ENCODE results near the gene B9D1. TPM values are rescaled to one million over a fixed set of nuclear protein-coding genes. Genes with fewer than 3 reads are reported as not detected.

Gene B9D1
- total RNA-seq, 4 donors from 2014 or later: 4.6 to 25.1 (median 10.5) TPM

DNA sequence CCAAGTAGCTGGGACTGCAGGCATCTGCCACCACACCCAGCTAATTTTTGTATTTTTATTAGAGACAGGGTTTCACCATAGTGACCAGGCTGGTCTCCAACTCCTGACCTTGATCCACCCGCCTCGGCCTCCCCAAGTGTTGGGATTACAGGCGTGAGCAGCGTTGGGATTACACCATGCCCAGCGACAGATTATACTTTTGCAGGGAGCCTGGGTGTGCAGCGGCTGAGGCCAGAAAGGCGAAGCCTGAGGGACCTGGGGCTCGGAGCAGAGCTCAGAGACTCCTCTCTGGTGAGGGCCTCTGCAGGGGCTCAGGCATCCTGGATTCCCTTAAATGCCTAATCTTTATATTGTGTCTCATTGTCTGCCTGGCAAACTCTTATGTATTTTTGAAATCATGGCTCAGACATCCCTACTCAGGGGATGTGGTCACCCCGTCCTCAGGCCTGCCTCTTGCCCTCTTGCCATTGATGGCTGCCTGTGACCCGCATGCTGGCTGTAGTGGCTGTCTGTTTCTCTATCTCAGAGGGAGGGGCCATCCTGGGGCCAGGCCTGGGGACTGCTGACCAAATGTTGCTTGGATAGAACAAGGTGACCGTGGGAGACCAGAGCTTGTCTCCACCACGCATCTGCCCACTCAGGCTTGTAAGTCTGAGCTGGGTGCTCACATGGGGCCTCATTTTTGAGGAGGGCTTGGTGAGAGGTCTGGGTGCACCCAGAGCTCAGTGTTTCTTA is 42.6 kb downstream of the B9D1 start:
- TF ChIP-seq, protein P1, sequence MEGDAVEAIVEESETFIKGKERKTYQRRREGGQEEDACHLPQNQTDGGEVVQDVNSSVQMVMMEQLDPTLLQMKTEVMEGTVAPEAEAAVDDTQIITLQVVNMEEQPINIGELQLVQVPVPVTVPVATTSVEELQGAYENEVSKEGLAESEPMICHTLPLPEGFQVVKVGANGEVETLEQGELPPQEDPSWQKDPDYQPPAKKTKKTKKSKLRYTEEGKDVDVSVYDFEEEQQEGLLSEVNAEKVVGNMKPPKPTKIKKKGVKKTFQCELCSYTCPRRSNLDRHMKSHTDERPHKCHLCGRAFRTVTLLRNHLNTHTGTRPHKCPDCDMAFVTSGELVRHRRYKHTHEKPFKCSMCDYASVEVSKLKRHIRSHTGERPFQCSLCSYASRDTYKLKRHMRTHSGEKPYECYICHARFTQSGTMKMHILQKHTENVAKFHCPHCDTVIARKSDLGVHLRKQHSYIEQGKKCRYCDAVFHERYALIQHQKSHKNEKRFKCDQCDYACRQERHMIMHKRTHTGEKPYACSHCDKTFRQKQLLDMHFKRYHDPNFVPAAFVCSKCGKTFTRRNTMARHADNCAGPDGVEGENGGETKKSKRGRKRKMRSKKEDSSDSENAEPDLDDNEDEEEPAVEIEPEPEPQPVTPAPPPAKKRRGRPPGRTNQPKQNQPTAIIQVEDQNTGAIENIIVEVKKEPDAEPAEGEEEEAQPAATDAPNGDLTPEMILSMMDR (IDR thresholded peaks at IDR 0.05; ENCODE audit: low read depth): no peak

DNA sequence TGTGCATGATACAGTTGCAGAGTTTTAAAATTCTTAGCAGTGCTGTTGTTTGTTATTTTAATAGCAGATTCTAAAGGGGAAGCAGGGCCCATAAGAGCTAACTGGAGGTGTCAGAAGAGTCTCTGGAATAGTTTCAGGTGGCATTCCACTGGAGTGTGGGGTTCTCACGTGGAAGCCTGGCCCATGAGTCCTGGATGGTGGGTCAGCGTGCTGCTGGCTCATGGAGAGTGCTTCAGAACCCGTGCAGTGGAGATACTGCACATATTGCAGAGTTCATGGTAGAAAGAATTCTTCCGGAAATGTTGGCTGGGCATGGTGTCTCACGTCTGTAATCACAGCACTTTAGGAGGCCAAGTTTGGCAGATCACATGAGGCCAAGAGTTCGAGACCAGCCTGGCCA is 43.9 kb downstream of the B9D1 start:
- TF ChIP-seq, protein P1 (IDR thresholded peaks at IDR 0.05; ENCODE audit: low read depth): no peak

DNA sequence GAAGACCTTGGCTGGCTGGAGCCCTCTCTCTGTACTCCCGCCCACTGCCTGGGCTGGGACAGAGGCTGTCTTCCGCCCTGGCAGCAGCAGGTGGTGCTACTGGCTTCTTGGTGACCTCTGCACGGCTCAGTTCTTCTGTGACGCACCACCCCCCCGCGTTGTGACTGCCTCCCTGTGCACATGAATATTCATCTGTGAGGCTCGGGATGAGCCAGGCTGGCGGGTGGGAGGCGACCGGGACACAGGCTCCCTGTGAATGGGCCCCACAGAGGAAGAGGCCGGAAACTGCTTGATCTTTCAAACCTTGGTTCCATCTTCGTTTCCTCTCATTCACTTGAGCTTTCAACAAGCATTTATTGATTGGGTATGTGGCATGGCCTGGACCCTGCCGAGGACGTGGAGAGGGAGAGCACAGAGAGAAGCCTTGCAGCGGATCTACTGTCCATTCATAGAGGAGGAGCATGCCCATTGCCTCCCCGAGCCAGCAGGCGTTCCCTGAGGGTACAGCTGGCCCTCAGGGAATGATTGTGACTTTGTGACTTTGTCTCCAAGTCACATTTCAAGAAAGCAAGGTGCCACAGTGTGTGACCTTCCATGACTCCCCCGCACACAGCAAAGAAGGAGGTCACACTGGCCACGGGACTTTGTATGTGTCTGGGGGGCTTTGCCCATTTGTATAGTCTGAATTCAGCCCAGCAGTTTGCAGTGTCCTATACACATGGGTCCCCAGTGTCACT is 45.0 kb downstream of the B9D1 start:
- TF ChIP-seq, protein P1 (IDR thresholded peaks at IDR 0.05; ENCODE audit: low read depth): no peak

DNA sequence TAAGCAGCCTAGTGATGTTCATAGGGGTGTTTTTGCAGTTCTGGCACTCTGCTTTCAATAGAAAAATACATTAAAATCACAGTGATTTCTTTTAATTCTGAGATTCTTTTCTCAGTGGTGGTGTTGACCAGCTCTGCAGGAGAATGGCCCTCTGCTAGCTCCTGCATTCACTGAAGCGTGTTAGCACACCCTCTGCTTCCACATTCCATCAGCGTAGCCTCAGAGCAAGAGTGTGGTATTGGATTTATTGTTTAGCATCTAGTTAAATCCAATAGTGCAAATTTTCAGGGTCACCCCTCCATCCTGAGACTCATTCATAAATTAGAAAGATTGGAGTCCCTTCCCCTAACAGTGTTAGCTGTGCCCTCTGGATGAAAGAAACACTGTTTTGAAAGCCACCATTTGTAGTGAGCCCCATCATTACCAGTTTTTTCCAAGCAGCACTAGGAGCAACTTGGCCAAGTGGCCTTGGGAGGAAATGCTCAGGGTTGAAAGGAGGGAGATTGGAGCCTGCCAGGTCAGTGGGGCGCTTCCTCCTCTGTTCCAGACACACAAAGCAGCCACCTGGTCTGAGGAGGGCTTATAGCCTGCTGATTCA is 45.7 kb downstream of the B9D1 start:
- TF ChIP-seq, protein P1 (IDR thresholded peaks at IDR 0.05; ENCODE audit: low read depth): no peak

DNA sequence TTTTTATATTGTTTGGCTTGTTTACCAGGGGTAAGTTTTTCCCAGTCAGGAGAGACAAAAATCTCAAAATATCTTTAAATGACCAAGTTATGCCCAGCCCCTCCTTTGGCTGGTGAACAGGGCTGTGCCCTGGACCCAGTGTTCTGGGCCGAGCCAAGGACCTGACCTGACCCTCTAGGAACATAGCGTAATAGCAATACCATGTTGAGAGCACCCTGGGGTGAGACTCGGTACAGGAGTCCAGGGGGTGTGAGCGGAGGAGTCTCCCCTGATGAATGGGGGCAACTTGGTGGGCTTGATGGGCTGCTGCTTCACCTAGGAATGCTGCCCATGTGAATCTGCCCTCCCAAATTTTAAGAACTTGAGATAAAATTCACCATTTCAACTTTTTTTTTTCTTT is 47.4 kb downstream of the B9D1 start:
- TF ChIP-seq, protein P1 (IDR thresholded peaks at IDR 0.05; ENCODE audit: low read depth): no peak

DNA sequence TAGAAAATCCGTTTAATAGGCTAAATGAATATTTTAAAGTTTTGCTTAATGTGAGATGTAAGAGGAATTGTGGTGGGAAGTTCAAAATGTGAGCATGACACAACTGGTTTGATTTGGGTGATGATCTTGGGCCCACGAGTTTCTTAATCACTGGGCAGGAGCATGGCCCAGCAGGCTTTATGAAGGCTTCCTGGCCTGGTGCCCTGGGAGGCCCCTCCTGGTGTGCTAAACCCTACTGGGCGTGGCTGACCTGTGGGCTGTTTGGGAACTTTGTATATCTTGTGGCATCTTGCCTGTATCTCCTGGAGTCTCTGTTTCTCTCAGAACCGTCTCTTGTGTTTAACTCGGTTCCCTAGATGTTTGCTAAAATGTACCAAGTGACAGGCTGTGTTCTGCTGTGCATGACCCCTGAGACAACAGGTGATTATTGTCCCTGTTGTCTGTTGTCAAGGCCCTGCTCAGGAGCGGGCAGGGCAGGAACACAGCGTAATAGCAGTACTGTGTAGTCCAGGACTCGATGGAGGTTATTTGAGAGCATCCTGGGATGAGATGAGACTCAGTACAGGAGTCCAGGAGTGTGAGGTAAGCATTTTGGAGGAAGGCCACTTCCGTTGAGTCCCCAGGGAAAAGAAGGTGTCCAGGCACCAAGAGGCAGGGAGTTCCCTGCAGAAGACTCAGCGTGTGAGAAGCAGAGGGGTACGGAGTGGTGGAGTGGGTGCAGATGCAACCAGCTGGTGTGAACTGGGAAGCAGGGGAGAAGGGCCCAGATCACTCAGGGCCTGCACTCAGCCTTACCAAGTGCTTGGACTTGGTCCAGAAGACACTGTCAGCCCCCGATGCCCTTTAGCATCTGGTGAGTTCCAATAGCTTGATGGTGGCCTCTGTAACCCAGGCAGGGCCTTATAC is 48.5 kb downstream of the B9D1 start:
- TF ChIP-seq, protein P1 (IDR thresholded peaks at IDR 0.05; ENCODE audit: low read depth): no peak

Measured in subcutaneous adipose tissue (tissue), 4 donors.